HL-60 (cell line): Measurements from ENCODE around the gene CDH1.

ENCODE experiments used
- DNase-seq, 2 experiments: peaks; one replicate each; pipeline ENCODE4 v3.0.0-alpha.2; 2010 to 2020; ENCODE audit warnings: low read depth in 1 of 2, low spot score in 1 of 2
- H3K27ac ChIP-seq: fragments of 250-450 bp; sonication (Bioruptor Pico); replicated peaks from 2 replicates; pipeline ENCODE4 v1.5.1; 2020; ENCODE audit warnings: mild to moderate bottlenecking, moderate library complexity
- H3K27me3 ChIP-seq: fragments of 250-450 bp; sonication (Bioruptor Pico); 2 replicates; pipeline ENCODE4 v1.5.1; 2021; ENCODE audit warnings: mild to moderate bottlenecking, moderate library complexity; ENCODE audit not compliant: insufficient read depth, poor library complexity, severe bottlenecking
- H3K4me3 ChIP-seq: replicated peaks from 2 replicates; pipeline ENCODE4 v1.5.1; 2011; ENCODE audit warnings: mild to moderate bottlenecking, control low read depth, low read length; ENCODE audit not compliant: insufficient read depth
- GABPA ChIP-seq: IDR thresholded peaks from 2 replicates; pipeline ENCODE4 v1.6.1; 2012; ENCODE audit warnings: low read depth
- POLR2AphosphoS5 ChIP-seq: IDR thresholded peaks from 2 replicates; pipeline ENCODE4 v1.6.1; 2012; ENCODE audit warnings: low read depth
- SPI1 ChIP-seq: IDR thresholded peaks from 2 replicates; pipeline ENCODE4 v1.6.1; 2012; ENCODE audit warnings: low read depth, mild to moderate bottlenecking, borderline replicate concordance
- TF ChIP-seq, protein P1 (sequence below): IDR thresholded peaks from one replicate; pipeline ENCODE4 v1.5.1; 2011; ENCODE audit warnings: low read length, control low read depth, inconsistent platforms; ENCODE audit not compliant: insufficient read depth
- TF ChIP-seq, protein P2 (sequence below): IDR thresholded peaks from 2 replicates; pipeline ENCODE4 v1.6.1; 2012; ENCODE audit warnings: low read depth; ENCODE audit not compliant: insufficient replicate concordance

The CDH1 gene

DNA sequence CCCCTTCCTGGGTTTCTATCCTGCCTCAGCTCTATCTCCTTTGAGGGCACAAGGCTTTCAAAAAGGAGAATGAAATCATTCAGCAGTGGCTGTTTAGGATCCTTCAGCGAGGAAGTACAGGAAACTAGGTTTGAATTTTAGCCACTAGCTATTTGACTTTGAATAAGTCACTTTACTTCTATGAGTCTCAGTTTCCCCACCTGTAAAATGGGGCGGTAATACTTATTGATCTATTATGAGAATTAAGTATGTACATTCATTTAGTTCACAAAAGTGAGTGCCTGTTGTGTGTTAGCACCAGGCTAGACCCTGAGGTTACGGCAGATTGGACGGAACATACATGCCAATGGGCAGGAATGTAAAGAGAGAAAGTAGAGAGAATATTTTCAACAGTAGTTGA, 6.6 kb downstream of the CDH1 start:
- Histone ChIP-seq H3K27me3 (no peaks in the 10 kb centered on the region), H3K4me3 (no peak overlapping the region), H3K27ac (no peak overlapping the region)
- TF ChIP-seq POLR2AphosphoS5 (no peak), GABPA (no peak), SPI1 (no peak)
- TF ChIP-seq, protein P1, sequence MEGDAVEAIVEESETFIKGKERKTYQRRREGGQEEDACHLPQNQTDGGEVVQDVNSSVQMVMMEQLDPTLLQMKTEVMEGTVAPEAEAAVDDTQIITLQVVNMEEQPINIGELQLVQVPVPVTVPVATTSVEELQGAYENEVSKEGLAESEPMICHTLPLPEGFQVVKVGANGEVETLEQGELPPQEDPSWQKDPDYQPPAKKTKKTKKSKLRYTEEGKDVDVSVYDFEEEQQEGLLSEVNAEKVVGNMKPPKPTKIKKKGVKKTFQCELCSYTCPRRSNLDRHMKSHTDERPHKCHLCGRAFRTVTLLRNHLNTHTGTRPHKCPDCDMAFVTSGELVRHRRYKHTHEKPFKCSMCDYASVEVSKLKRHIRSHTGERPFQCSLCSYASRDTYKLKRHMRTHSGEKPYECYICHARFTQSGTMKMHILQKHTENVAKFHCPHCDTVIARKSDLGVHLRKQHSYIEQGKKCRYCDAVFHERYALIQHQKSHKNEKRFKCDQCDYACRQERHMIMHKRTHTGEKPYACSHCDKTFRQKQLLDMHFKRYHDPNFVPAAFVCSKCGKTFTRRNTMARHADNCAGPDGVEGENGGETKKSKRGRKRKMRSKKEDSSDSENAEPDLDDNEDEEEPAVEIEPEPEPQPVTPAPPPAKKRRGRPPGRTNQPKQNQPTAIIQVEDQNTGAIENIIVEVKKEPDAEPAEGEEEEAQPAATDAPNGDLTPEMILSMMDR = no peak
- TF ChIP-seq, protein P2, sequence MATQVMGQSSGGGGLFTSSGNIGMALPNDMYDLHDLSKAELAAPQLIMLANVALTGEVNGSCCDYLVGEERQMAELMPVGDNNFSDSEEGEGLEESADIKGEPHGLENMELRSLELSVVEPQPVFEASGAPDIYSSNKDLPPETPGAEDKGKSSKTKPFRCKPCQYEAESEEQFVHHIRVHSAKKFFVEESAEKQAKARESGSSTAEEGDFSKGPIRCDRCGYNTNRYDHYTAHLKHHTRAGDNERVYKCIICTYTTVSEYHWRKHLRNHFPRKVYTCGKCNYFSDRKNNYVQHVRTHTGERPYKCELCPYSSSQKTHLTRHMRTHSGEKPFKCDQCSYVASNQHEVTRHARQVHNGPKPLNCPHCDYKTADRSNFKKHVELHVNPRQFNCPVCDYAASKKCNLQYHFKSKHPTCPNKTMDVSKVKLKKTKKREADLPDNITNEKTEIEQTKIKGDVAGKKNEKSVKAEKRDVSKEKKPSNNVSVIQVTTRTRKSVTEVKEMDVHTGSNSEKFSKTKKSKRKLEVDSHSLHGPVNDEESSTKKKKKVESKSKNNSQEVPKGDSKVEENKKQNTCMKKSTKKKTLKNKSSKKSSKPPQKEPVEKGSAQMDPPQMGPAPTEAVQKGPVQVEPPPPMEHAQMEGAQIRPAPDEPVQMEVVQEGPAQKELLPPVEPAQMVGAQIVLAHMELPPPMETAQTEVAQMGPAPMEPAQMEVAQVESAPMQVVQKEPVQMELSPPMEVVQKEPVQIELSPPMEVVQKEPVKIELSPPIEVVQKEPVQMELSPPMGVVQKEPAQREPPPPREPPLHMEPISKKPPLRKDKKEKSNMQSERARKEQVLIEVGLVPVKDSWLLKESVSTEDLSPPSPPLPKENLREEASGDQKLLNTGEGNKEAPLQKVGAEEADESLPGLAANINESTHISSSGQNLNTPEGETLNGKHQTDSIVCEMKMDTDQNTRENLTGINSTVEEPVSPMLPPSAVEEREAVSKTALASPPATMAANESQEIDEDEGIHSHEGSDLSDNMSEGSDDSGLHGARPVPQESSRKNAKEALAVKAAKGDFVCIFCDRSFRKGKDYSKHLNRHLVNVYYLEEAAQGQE = no peak
- no peak for DNase-seq

DNA sequence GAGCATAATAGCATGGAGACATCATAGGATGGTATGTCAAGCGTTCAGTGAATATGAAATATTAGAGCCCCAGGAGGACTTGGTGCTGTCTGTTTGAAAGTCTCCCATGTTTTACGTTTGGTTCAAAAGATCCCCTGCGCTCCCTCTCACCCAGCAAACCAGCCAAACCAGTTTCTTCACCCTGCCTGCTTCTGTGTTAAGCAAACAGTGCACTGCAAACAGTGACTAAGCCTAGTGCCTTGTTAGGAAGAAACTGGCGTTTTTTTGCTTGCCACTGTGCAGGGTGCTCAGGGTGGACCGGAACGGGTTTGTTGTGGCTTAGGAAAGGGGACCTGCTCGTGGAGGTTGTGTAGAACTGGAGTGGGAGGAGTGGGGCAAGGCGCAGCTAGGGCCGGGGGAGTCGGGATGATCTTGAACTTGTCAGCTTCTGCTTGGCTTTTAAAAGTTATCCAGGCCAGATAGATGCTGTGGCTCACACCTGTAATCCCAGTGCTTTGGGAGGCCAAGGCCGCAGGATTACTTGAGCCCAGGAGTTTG, 7.7 kb downstream of the CDH1 start:
- no peak overlapping the region for H3K4me3 ChIP-seq
- H3K27ac ChIP-seq = no peak overlapping the region
- DNase-seq = peak in 1 of 2 experiments; percentile 22

DNA sequence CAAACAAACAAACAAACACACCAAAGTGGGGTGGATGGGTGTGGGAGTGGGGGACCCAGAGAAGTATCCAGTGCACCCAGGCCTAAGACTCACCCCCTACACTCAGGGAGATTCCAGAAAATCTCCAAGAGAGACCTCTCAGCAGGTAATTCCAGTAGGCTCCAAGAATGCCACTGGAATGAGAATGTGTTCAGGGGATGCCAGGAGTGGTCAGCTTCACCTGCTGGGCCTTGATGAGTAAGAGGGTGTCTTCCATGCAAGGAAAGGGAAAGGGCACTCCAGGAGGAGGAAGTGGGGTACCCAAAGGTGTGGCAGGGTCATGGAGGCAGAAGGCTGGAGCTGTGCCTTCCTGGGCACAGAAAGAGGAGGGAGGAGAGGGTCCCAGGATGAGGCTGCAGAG, 9.9 kb downstream of the CDH1 start:
- no peak overlapping the region for H3K4me3 ChIP-seq
- no peaks in the 10 kb centered on the region for H3K27me3 ChIP-seq
- no peak for DNase-seq
- TF ChIP-seq POLR2AphosphoS5 = no peak
- TF ChIP-seq, protein P1 = no peak
- TF ChIP-seq, protein P2 = no peak
- TF ChIP-seq SPI1 = no peak
- no peak for TF ChIP-seq GABPA
- H3K27ac ChIP-seq = no peak overlapping the region

More for the DNA sequence above, 7.7 kb downstream of the CDH1 start:
- H3K27me3 ChIP-seq = no peaks in the 10 kb centered on the region
- TF ChIP-seq, protein P2 = no peak
- TF ChIP-seq GABPA (no peak), SPI1 (no peak), POLR2AphosphoS5 (no peak)
- TF ChIP-seq, protein P1 = no peak
